H4 (cell line): ENCODE data around the gene CDK16. TPM values are rescaled to one million over a fixed set of nuclear protein-coding genes. Genes with fewer than 3 reads are reported as not detected.
"Not testable (repeated sequence)": the region's sequence is repeated elsewhere in the genome, so short reads cannot be mapped to it uniquely, and the experiment has no call there.

ENCODE experiments used
- DNase-seq: peaks from one replicate; pipeline ENCODE4 v3.0.0-alpha.2; 2015; ENCODE audit warnings: low spot score
- total RNA-seq: library from RNA; depleted of rRNA; stranded (reverse); fragments of >200 nt; shearing (Covaris generic); gene quantifications from 2 replicates; pipeline ENCODE4 v1.2.3, GENCODE V29; 2014; rRNA removed

Gene CDK16
- total RNA-seq, 1 experiment from 2014 or later = 77.1 TPM

- no peak for DNase-seq
Measured at GRCh38 chrX:47248576-47248975, 30.1 kb downstream of the CDK16 start.

DNA sequence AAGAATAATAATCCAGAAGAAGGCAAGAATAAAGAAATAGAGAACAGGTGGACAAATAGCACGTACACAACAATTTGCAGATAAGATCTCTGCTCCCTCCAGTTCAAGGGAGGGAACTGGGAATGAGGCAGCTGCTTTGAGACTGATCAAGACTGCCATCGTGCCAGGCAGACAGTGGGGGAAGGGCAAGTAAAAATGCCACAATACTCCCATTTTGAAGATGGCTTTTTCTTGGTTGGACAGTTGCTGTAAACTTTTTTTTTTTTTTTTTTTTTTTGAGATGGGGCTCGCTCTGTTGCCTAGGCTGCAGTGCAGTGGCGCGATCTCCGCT, 31.5 kb downstream of the CDK16 start:
- no peak for DNase-seq

DNA sequence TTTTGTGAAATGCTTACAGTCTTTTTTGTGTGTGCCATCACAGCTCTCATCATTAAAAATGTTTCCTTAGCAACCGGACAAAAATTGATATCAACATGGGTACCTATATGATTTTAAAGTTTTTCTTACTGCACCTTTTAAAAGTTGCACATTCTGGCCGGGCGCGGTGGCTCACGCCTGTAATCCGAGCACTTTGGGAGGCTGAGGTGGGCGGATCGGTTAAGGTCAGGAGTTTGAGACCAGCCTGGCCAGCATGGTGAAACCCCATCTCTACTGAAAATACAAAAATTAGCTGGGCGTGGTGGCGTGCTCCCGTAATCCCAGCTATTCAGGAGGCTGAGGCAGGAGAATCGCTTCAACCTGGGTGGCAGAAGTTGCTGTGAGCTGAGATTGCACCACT, 39.1 kb downstream of the CDK16 start:
- not testable (repeated sequence) for DNase-seq

- DNase-seq = peak; percentile 55
Measured at GRCh38 chrX:47264483-47265173, 46.1 kb downstream of the CDK16 start.

DNA sequence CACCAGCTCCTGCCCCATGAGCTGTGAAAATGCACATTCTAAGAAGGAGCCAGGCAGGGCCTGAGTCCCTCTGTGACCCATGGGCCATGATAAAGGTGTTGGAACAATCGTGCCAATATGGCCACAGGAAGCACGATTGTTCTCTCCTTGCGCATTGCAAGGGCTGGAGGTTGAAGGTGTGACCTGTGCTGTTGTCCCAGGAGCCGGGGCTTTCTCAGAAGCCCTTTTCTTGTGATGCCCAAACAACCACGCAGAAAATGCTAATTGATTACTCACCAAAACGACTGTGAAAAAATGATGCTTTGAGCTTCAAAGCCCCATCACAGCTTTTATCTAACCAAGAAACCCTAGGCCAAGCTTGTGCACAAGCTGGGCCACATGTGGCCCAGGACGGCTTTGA, 48.2 kb downstream of the CDK16 start:
- DNase-seq = no peak

DNA sequence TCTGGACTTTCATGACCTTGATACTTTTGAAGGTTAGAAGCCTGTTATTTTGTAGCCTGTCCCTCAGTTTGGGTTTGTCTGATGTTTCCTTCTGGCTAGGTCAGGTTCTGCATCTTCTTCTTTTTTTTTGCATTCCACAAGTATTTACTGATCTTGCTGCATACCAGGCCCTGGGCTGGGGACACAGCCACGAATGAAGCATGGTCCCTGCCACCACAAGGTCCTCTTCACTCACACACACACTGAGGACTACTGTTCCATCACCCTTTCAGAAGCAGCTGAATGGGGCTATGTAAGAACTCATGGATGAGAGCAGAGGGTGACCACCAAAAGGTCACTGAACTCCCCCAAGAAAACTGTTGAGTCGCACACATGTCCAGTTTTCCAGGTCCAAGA, 53.5 kb downstream of the CDK16 start:
- no peak for DNase-seq

GRCh38 chrX:47273011-47273730, 54.7 kb downstream of the CDK16 start:
- DNase-seq = no peak

DNA sequence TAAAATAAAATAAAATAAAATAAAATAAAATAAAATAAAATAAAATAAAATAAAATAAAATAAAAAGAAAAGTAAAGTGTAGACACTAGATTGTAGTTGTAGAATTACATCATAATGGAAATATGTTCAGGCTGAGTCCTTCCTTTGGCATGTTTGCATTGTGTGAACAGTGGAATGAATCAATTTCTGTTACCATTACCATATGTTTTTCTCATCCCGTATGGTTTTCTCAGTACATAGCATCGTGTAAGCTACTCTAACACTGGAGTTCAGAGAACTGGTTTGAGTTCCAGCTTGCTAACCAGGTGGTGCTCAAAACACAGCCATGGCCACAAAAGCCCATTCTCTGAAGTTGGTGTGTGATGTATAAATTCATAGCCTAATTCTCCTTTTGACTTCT, 60.2 kb downstream of the CDK16 start:
- no peak for DNase-seq

Other genes with a start within 250 kb of the CDK16 start
- not detected in 2 replicates for gene RGN, start 140.2 kb upstream of the CDK16 start, total RNA-seq
- 129 and 138 TPM in 2 replicates for gene NDUFB11, start 74.0 kb upstream of the CDK16 start, total RNA-seq
- 37.9 and 42.3 TPM in 2 replicates for gene RBM10, start 73.5 kb upstream of the CDK16 start, total RNA-seq
- gene UBA1, start 24.9 kb upstream of the CDK16 start, total RNA-seq = 105 and 130 TPM in 2 replicates
- 33.0 and 36.5 TPM in 2 replicates for gene USP11, start 14.3 kb downstream of the CDK16 start, total RNA-seq
- gene ZNF157, start 151.9 kb downstream of the CDK16 start, total RNA-seq = not detected in 2 replicates